Trophoblast cell (in vitro differentiated cells and primary cell): ENCODE measurements around the gene SIAH3.
A peak's percentile ranks its signal among the peaks of the same experiment; 100 is the strongest.

ENCODE experiments used
- DNase-seq, 2 donors: peaks; one replicate each; pipeline ENCODE4 v3.0.0-alpha.2; 2016
- H2AFZ ChIP-seq: 2 replicates; pipeline ENCODE4 v1.6.1; 2013; ENCODE audit warnings: low read length, moderate library complexity, mild to moderate bottlenecking; ENCODE audit not compliant: insufficient read depth, poor library complexity
- H2AK5ac ChIP-seq: 2 replicates; pipeline ENCODE4 v1.6.1; 2013; ENCODE audit warnings: mild to moderate bottlenecking, low read length
- H2BK120ac ChIP-seq: 2 replicates; pipeline ENCODE4 v1.6.1; 2013; ENCODE audit warnings: low read length, mild to moderate bottlenecking, moderate library complexity; ENCODE audit not compliant: insufficient read depth, poor library complexity
- H2BK12ac ChIP-seq: 2 replicates; pipeline ENCODE4 v1.6.1; 2013; ENCODE audit warnings: mild to moderate bottlenecking, low read length, moderate library complexity
- H2BK5ac ChIP-seq: 2 replicates; pipeline ENCODE4 v1.6.1; 2013; ENCODE audit warnings: low read length, low read depth, moderate library complexity, mild to moderate bottlenecking; ENCODE audit not compliant: poor library complexity
- H3K14ac ChIP-seq: 2 replicates; pipeline ENCODE4 v1.6.1; 2013; ENCODE audit warnings: mild to moderate bottlenecking, low read length
- H3K18ac ChIP-seq: 2 replicates; pipeline ENCODE4 v1.6.1; 2013; ENCODE audit warnings: mild to moderate bottlenecking, low read length
- H3K23ac ChIP-seq: 2 replicates; pipeline ENCODE4 v1.6.1; 2013; ENCODE audit warnings: low read length
- H3K27ac ChIP-seq: 2 replicates; pipeline ENCODE4 v1.5.1; 2013; ENCODE audit warnings: low read depth, mild to moderate bottlenecking, inconsistent platforms, low read length, moderate library complexity
- H3K27me3 ChIP-seq: 2 replicates; pipeline ENCODE4 v1.6.1; 2013; ENCODE audit warnings: inconsistent platforms, mild to moderate bottlenecking, low read length, moderate library complexity; ENCODE audit not compliant: insufficient read depth
- H3K36me3 ChIP-seq, 2 experiments: 1 replicate in 1 of 2; 2 replicates in 1 of 2; pipeline ENCODE4 v1.6.1; 2013; ENCODE audit warnings: low read length in 2 of 2, mild to moderate bottlenecking in 2 of 2, moderate library complexity in 1 of 2; ENCODE audit not compliant: insufficient read depth in 2 of 2, control insufficient read depth in 1 of 2
- H3K4ac ChIP-seq: 2 replicates; pipeline ENCODE4 v1.6.1; 2013; ENCODE audit warnings: low read depth, mild to moderate bottlenecking, low read length, moderate library complexity
- H3K4me1 ChIP-seq, 2 experiments: 1 replicate in 1 of 2; 2 replicates in 1 of 2; pipeline ENCODE4 v1.6.1; 2013; ENCODE audit warnings: low read length in 2 of 2, mild to moderate bottlenecking in 2 of 2, moderate library complexity in 1 of 2; ENCODE audit not compliant: insufficient read depth in 2 of 2, control insufficient read depth in 1 of 2
- H3K4me2 ChIP-seq: 2 replicates; pipeline ENCODE4 v1.6.1; 2013; ENCODE audit warnings: inconsistent platforms, mild to moderate bottlenecking, low read length, moderate library complexity
- H3K4me3 ChIP-seq: 2 replicates; pipeline ENCODE4 v1.5.1; 2013; ENCODE audit warnings: mild to moderate bottlenecking, low read depth, low read length, inconsistent platforms
- H3K79me1 ChIP-seq: one replicate; pipeline ENCODE4 v1.6.1; 2013; ENCODE audit warnings: low read length
- H3K79me2 ChIP-seq: 2 replicates; pipeline ENCODE4 v1.6.1; 2013; ENCODE audit warnings: low read length, mild to moderate bottlenecking; ENCODE audit not compliant: control insufficient read depth, insufficient read depth, poor library complexity
- H3K9ac ChIP-seq: 2 replicates; pipeline ENCODE4 v1.6.1; 2013; ENCODE audit warnings: mild to moderate bottlenecking, low read length
- H3K9me3 ChIP-seq: 2 replicates; pipeline ENCODE4 v1.6.1; 2013; ENCODE audit warnings: low read depth, mild to moderate bottlenecking, control low read depth, inconsistent platforms, low read length; ENCODE audit not compliant: insufficient read depth
- H4K12ac ChIP-seq: 2 replicates; pipeline ENCODE4 v1.6.1; 2013; ENCODE audit warnings: low read depth, mild to moderate bottlenecking, low read length, moderate library complexity
- H4K8ac ChIP-seq: 2 replicates; pipeline ENCODE4 v1.6.1; 2013; ENCODE audit warnings: low read depth, mild to moderate bottlenecking, low read length, moderate library complexity
- H4K91ac ChIP-seq: one replicate; pipeline ENCODE4 v1.6.1; 2013; ENCODE audit warnings: low read depth, mild to moderate bottlenecking, low read length, moderate library complexity
- WGBS: extraction: QIAGEN DNeasy Blood & Tissue Kit; methylation state at CpG from one replicate; pipeline ENCODE4 v1.1.7; 2013; ENCODE audit warnings: missing lambda C conversion rate; ENCODE audit not compliant: insufficient read length, insufficient coverage; ENCODE audit errors: extremely low coverage; 5-methylcytosine and 5-hydroxymethylcytosine counted together

Gene SIAH3

GRCh38 chr13:45779901-45780300 is 71.7 kb downstream of the SIAH3 start:
- Histone ChIP-seq H2AK5ac (no peak overlapping the region), H4K91ac (no peak overlapping the region), H3K79me2 (no peaks in the 10 kb centered on the region), H3K79me1 (no peaks in the 10 kb centered on the region), H3K4me1 (no peaks in the 10 kb centered on the region), H3K14ac (no peak overlapping the region), H3K9me3 (no peaks in the 10 kb centered on the region), H4K12ac (no peak overlapping the region), H3K27me3 (no peaks in the 10 kb centered on the region), H3K27ac (no peak overlapping the region), H3K4me3 (no peak overlapping the region), H2AFZ (no peak overlapping the region), H3K4ac (no peak overlapping the region), H3K9ac (no peak overlapping the region), H2BK12ac (no peak overlapping the region), H3K36me3 (no peaks in the 10 kb centered on the region), H3K23ac (no peak overlapping the region), H2BK5ac (no peak overlapping the region), H2BK120ac (no peak overlapping the region), H3K18ac (no peak overlapping the region), H3K4me2 (no peak overlapping the region), H4K8ac (no peak overlapping the region)
- peak in 1 of 2 donors; percentile 13 for DNase-seq
- WGBS, result no CpG with 5 or more reads among the region's 5 CpGs

- H3K36me3 ChIP-seq, result no peaks in the 10 kb centered on the region
- H3K9me3 ChIP-seq, result no peaks in the 10 kb centered on the region
- no peaks in the 10 kb centered on the region for H3K4me1 ChIP-seq
- H3K79me2 ChIP-seq, result no peaks in the 10 kb centered on the region
- no peak overlapping the region for H3K4me2 ChIP-seq
- no peak overlapping the region for H2BK5ac ChIP-seq
- H3K23ac ChIP-seq, result no peak overlapping the region
- H2BK120ac ChIP-seq, result no peak overlapping the region
- H3K79me1 ChIP-seq, result no peaks in the 10 kb centered on the region
- H3K9ac ChIP-seq, result no peak overlapping the region
- no peaks in the 10 kb centered on the region for H3K27me3 ChIP-seq
- H3K14ac ChIP-seq, result no peak overlapping the region
- H3K4ac ChIP-seq, result no peak overlapping the region
- H2AK5ac ChIP-seq, result no peak overlapping the region
- no peak overlapping the region for H3K18ac ChIP-seq
- H3K27ac ChIP-seq, result no peak overlapping the region
- no CpG with 5 or more reads among the region's 4 CpGs for WGBS
- H2BK12ac ChIP-seq, result no peak overlapping the region
- H4K8ac ChIP-seq, result no peak overlapping the region
- no peak overlapping the region for H2AFZ ChIP-seq
- no peak overlapping the region for H3K4me3 ChIP-seq
- no peak for DNase-seq
- H4K91ac ChIP-seq, result no peak overlapping the region
- H4K12ac ChIP-seq, result no peak overlapping the region
Observed at GRCh38 chr13:45778882-45779281, 72.7 kb downstream of the SIAH3 start.

- no peak overlapping the region for H2BK120ac ChIP-seq
- no peak overlapping the region for H3K23ac ChIP-seq
- H3K4me3 ChIP-seq, result no peak overlapping the region
- H3K36me3 ChIP-seq, result no peaks in the 10 kb centered on the region
- H3K27ac ChIP-seq, result no peak overlapping the region
- no peak overlapping the region for H2AK5ac ChIP-seq
- H3K79me2 ChIP-seq, result no peaks in the 10 kb centered on the region
- no peak overlapping the region for H2BK5ac ChIP-seq
- H3K9ac ChIP-seq, result no peak overlapping the region
- no CpG with 5 or more reads among the region's 5 CpGs for whole genome bisulfite sequencing
- H3K14ac ChIP-seq, result no peak overlapping the region
- H4K12ac ChIP-seq, result no peak overlapping the region
- no peak overlapping the region for H3K18ac ChIP-seq
- no peak overlapping the region for H2BK12ac ChIP-seq
- H3K27me3 ChIP-seq, result no peaks in the 10 kb centered on the region
- no peaks in the 10 kb centered on the region for H3K79me1 ChIP-seq
- no peak overlapping the region for H4K8ac ChIP-seq
- H3K4me1 ChIP-seq, result no peaks in the 10 kb centered on the region
- H3K9me3 ChIP-seq, result no peaks in the 10 kb centered on the region
- no peak overlapping the region for H4K91ac ChIP-seq
- no peak overlapping the region for H2AFZ ChIP-seq
- DNase-seq, result no peak
- H3K4ac ChIP-seq, result no peak overlapping the region
- H3K4me2 ChIP-seq, result no peak overlapping the region
Observed at GRCh38 chr13:45776748-45777147, 74.8 kb downstream of the SIAH3 start.

GRCh38 chr13:45775401-45775963 is 76.1 kb downstream of the SIAH3 start:
- Histone ChIP-seq H2AFZ (no peak overlapping the region), H2BK120ac (no peak overlapping the region), H3K4me3 (no peak overlapping the region), H3K14ac (no peak overlapping the region), H4K12ac (no peak overlapping the region), H3K18ac (no peak overlapping the region), H2BK5ac (no peak overlapping the region), H3K9ac (no peak overlapping the region), H3K79me1 (no peaks in the 10 kb centered on the region), H2BK12ac (no peak overlapping the region), H3K23ac (no peak overlapping the region), H3K79me2 (no peaks in the 10 kb centered on the region), H3K4ac (no peak overlapping the region), H4K8ac (no peak overlapping the region), H4K91ac (no peak overlapping the region), H3K9me3 (peaks cover under 1% of the 10 kb centered on the region), H2AK5ac (no peak overlapping the region), H3K27ac (no peak overlapping the region), H3K36me3 (no peaks in the 10 kb centered on the region), H3K4me1 (no peaks in the 10 kb centered on the region), H3K27me3 (no peaks in the 10 kb centered on the region), H3K4me2 (no peak overlapping the region)
- DNase-seq, result no peak
- no CpG with 5 or more reads among the region's 3 CpGs for WGBS
